Left lobe of liver (tissue), 2 donors: ENCODE results near the gene ARV1. TPM values are rescaled to one million over a fixed set of nuclear protein-coding genes. Genes with fewer than 3 reads are reported as not detected.
"Not testable (repeated sequence)": the region's sequence is repeated elsewhere in the genome, so short reads cannot be mapped to it uniquely, and the experiment has no call there.

ENCODE experiments used
- ATAC-seq: fragments of 200-7000 bp; cut with Tn5 transposase; one replicate; pipeline ENCODE4 v1.9.1; 2020; ENCODE audit warnings: mild to moderate bottlenecking, moderate library complexity
- DNase-seq: peaks from one replicate; pipeline ENCODE4 v3.0.0-alpha.2; 2020; ENCODE audit warnings: low spot score
- total RNA-seq: library from RNA; stranded (reverse); gene quantifications from one replicate; pipeline ENCODE4 v1.2.1, GENCODE V29; 2021
- donor health status: DM: no; HTN: no; CAD: no; lungs with moderate emphysema.
- donor health status: DM: no; HTN: yes; CAD: no.

Gene ARV1
- total RNA-seq, 1 donor from 2014 or later = 10.6 TPM

GRCh38 chr1:231016234-231016633, 37.3 kb downstream of the ARV1 start:
- ATAC-seq (no peak), DNase-seq (no peak)

DNA sequence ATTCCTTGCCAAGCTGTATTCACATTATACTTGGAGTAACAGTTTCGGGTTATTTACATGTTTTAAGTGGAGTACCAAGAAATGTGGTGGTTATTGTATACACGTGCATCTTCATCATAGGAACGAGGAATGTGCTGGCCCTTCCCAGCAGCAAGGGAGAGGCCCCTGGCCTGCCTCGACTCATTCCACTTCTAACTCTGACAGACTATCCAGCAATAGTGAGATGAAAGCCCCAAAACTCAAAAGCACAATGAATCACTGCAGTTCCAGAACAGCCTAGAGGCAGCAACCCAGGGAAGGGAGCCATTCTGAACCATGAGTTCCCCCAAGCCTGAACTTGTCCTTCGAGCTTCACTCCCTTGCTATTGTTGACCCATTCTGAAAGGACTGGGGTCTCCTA, 38.1 kb downstream of the ARV1 start:
- ATAC-seq = no peak

DNA sequence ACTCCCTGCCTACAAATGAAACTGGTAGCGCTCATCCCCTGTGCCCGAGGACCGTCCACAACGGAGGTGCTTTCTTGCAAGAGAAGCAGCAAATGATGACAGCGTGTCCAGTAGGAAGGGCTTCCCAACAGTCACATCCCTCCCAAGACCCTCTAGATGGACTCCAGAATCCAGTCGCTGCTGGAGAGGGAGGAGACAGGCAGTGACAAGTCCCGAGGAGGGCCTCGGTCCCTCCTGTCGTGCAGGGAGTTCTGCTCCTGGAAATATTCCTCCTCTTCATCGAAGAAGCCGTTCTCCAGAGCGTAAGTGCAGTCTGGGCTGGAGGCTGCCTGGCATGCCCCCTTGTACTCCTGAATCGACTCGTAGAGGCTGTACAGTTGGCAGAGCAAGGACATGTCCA, 40.8 kb downstream of the ARV1 start:
- DNase-seq (no peak), ATAC-seq (no peak)

More for the DNA sequence above, 38.1 kb downstream of the ARV1 start:
- no peak for DNase-seq

DNA sequence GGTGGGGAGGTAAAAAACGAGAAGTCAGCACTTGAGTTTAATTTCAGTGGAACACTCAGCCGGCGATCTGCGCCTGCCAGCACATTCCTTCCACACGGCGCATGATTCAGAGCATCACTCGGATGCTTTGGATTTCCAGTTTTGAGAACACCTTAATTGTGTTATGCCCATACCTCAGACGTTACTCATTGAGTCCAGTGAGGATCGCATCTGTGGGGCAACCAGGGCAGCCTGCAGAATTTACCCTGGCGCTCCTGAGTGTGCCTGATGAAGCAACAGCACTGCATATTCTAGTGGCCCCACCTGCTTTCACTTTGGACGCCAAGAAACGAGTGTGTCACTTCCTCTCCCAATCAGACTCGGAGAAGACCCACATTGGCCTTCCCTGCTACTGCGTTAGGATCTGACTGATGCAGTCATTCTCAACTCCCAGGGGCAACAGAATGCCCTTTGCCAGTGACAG, 41.3 kb downstream of the ARV1 start:
- ATAC-seq (no peak), DNase-seq (no peak)

GRCh38 chr1:231020816-231021215, 41.9 kb downstream of the ARV1 start:
- DNase-seq (no peak), ATAC-seq (peak; percentile 19)

DNA sequence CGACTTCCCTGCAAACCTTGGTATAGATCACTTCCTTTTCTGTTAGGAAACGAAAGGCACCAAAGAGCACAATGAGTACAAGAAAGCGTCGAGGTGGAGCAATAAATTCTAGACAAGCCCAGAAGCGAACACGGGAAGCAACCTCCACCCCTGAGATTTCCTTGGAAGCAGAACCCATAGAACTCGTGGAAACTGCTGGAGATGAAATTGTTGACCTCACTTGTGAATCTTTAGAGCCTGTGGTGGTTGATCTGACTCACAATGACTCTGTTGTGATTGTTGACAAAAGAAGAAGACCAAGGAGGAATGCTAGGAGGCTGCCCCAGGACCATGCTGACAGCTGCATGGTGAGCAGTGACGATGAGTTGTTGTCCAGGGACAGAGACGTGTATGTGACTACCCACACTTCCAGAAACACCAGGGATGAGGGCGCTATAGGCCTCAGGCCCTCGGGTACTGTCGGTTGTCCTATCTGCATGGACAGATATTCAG, 42.7 kb downstream of the ARV1 start:
- no peak for DNase-seq
- no peak for ATAC-seq

DNA sequence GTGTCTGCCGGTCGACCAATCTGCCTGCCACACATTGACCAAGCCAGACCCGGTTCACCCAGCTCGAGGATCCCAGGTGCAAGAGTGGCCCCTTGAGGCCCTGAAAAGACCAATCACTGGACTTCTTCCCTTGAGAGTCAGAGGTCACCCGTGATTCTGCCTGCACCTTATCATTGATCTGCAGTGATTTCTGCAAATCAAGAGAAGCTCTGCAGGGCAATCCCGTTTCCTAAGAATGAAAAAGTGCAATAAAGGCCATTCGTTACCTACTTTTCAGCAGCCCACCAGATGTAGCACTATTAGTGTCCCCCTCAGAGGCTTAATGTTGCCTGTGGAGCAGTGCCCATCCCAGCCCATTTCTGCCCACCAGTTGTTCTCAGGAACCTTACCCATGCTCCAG, 43.6 kb downstream of the ARV1 start:
- ATAC-seq, DNase-seq: not testable (repeated sequence)

DNA sequence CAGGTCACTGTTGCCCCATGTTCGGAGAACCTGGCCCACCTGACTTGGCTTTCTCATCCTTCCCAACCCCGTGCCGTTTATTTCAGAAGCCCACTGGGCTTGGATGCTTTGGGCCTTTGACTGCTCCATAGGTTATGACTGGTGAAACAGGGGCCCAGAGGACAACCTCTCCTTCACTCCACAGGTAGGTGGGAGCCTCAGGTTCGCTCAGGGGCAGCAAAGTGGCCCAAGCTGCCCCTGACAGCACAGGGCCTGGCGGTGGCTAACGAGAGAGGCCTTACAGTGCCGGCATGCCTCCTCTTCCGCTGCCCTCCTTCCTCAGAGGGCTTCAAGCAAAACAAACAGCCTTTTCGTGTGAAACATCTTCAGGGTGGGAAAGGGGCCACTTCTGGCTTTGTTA, 44.3 kb downstream of the ARV1 start:
- ATAC-seq = no peak
- no peak for DNase-seq

GRCh38 chr1:231026576-231026975, 47.7 kb downstream of the ARV1 start:
- no peak for DNase-seq
- ATAC-seq = no peak

- ATAC-seq = no peak
- no peak for DNase-seq
These were observed 48.4 kb downstream of the ARV1 start for GRCh38 chr1:231027136-231027925.

- DNase-seq = no peak
- no peak for ATAC-seq
These were observed 49.1 kb downstream of the ARV1 start for GRCh38 chr1:231027971-231028370.

- no peak for ATAC-seq
- no peak for DNase-seq
These were observed 49.8 kb downstream of the ARV1 start for GRCh38 chr1:231028682-231029081.

GRCh38 chr1:231029247-231029646, 50.4 kb downstream of the ARV1 start:
- DNase-seq, ATAC-seq: not testable (repeated sequence)

DNA sequence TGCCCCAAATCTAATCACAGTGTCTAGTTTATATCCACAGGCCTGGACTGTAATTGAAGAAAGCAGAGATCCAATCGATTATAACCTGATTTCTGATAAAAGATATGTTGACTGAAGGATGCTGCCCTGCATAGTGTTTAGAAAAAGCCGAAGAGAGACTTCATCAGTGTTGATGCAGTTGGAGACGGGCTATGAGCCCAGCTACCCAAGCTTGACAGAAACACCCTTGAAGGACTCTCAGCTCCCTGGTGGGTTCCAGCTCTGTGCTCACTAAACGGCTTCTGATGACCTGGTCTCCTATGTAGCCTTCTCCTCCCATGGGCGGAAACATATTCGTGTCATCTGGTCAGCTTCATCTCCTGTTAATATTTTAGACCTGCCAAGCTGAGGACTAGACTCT, 50.9 kb downstream of the ARV1 start:
- ATAC-seq (no peak), DNase-seq (no peak)

DNA sequence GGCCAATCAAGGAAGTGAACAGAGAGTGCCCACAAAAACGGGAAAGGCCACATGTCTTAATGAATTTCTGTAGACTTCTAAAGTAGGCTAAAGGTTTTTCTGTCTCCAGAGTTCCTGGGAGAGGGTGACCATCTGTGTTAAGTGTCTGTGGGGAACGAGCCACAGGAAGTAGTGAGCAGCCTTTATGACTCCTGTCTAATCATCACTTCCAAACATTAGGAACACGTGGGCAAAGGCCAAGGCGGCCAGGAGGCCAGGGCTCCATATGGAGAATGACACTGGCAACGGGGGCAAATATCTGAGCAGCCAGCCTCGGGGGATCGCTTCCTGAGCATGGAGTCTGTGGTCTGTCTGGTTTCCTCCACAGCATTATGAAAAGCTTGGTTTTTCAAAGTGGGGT, 54.1 kb downstream of the ARV1 start:
- ATAC-seq (no peak), DNase-seq (no peak)

- ATAC-seq = peak; percentile 63
- DNase-seq = peak; percentile 68
These were observed 56.9 kb downstream of the ARV1 start for GRCh38 chr1:231035799-231036198.

DNA sequence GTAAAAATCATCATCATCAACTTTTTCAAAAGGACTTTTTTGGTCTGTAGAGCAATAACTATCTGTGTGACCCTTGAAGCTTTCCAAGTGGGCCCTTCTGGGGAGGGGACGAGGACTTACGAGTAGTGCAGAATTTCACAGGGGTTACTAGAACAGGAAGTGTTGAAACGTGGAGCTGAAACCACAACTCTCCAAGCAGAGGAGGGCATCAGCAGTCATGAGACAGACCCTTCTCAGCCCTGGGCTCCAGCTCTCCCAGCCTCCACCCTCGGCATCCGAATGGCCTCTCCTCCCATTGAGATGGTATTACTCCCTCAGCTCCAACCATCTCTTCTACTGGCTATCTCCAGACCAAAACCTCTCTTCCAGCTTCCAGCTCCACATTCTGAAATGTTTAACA, 57.5 kb downstream of the ARV1 start:
- ATAC-seq = no peak
- DNase-seq = no peak

DNA sequence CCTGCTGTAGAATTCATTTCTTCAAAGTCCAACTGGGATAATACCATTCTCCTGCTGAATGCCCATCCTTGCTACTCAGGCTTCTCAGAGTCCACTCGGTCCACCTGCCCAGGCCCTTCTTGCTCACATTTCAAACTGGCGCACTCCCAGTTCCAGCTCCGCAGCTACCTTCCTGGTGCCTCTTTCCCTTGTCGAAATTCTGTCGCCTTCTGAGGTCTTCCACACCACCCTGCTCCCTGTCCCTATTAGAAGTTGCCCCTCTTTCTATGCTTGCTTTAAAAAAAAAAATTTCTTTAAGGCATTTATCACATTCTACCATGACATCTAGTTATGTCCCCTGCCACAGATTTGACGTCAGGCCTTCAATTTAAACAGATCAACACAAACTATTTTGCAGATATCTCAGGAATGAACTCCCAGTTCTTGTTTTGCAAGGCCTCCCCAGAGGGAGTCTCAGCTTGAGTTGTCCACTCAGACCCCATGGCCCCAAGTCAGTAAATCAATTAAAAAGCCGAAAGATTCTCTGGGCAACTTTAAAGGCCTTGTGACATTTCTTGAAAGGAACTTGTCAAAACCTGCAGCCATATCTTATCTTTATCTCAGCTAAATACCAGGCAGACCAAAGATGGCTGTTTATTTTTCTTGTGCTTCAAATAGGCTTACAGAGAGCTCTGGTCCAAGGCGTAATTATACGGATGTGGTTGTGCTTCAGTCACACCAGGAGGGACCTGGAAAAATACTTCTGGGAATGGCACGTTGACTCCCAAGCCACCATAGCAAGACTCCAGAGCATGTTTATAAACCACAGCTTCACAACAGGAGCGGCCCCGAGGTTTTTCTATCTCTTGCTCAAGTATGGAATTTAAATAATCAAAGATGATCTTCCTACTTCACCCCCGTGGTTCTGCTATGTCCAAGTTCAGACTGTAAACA, 59.0 kb downstream of the ARV1 start:
- DNase-seq (no peak), ATAC-seq (no peak)

DNA sequence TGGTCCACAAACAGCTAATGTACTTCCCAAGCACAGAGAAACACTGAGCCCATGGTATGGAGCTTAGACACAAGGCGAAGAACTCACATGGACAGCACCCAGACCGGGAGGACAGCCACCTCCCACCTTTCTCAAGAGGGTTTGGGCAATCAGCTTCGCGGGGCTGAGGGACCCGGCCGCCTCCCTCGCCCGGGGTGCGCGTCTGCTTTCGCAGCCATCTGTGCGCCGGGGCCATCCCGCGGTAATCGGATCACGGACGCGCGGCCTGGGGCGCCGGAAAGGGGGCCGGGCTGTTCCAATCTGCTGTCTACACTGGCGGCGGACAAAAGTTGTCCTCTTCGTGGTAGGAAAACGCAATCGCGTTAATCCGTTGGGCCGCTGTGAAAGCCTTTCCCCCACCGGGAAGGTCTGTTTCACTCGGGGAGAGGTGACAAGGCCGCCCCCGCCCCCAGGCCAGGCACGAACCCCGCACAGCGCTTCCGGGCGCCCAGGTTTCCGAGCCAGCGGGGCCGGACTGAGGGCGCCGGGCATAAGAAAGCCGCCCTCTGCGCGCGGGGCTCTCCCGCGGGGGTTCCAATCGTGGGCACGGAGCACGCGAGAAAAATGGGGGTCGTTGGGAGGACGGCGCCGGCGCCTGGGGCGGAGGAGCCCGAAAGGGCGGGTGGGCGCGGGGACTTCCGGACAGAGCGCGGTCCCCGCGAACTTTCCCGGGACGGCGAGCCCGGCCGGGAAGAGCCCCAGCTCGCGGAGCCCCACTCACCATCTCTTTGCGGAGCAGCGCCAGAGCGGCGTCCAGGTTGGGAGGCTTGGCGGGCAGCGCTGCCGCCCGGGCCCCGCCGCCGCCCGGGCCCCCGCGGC, 60.5 kb downstream of the ARV1 start:
- ATAC-seq = peak; percentile 57
- DNase-seq = peak; percentile 50

GRCh38 chr1:231040019-231040799, 61.3 kb downstream of the ARV1 start, which contains the start of gene FAM89A:
Gene FAM89A (minus strand): TSS chr1:231040254. CDS start chr1:231040211, 43 bp downstream.
- peak; percentile 74 for DNase-seq
- peak; percentile 89 for ATAC-seq
